HPDE6-E6E7 (cell line): Measurements from ENCODE around the gene ZCCHC17.
"Not testable (repeated sequence)": the region's sequence is repeated elsewhere in the genome, so short reads cannot be mapped to it uniquely, and the experiment has no call there.

Source experiments
- DNase-seq: peaks from one replicate; pipeline ENCODE4 v3.0.0; 2011; ENCODE audit warnings: missing footprints; ENCODE audit errors: extremely low spot score

Gene ZCCHC17

DNA sequence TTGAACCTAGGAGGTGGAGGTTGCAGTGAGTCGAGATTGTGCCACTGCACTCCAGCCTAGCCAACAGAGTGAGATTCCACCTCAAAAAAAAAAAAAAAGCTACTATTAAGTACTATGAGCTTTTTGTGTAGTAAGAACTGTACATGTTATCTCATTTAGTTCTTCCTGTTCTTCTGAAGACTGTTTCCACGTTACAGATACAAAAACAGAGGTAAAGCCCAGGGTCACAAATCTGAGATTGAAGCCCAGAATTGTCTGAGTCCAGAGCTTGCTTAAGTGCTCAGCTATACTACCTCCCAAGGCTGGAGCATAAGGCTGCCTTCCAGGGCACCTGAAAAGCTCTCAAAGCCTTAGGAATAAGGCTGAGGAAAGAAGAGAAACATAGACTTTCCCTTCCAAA lies 73.2 kb downstream of the ZCCHC17 start:
- DNase-seq = no peak

DNA sequence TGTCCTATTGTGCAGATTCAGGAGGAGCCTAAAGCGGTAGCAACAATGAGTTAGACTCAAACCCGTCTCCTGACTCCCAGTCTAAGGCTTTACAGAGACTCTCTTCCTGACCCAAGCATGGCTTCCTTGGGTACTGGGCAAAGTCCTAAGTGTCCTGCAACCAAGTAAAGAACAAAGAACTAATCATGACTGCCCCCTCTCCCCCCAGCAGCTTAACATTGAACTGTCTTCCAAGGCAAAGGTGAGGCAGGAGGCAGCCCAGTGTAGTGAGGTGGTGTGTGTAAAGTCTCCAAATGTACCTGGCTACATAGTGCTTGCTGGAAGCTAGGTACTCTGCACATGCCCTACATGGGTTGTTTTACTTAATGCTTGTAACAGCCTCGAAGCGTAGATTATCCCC lies 73.7 kb downstream of the ZCCHC17 start:
- no peak for DNase-seq

DNA sequence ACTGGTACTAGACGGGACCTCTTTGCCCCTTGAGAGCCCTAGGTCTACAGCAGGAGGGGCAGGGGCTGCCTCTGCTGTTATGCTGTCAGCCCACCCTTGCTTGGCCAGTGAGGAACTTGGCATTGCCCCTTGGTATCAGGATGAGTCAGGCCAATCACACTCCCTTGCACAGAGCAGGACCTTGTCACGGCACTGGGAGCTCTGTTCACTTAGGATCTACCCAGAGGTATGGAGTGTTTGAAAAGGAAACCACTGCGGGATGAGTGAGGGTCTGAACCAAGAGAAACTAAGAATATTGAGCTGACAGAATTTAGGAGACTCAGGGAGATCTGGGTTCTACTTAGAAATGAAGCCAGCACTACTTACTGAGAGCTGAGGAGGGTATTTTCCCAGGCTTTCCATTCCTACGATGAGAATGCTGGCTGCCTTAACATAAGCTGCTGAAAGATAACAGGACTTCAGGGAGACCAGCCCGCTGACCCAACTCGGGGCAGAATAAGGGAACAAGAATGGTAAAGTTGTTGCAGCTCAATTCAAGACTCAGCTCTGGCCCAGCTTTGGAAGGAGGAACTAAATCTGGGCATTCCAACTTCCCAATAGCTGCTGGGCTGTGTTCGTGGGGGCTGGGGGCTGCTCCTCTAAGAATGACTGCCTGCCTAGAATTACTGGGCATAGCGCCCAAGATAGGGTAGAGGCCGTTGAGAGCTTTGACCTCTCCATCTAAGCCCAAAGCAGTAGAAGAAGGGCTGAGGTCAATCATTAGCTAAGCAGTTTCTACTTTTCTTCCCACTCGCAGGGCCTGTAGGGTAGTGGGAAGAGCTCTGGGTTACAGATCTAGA lies 74.5 kb downstream of the ZCCHC17 start:
- DNase-seq = no peak

DNA sequence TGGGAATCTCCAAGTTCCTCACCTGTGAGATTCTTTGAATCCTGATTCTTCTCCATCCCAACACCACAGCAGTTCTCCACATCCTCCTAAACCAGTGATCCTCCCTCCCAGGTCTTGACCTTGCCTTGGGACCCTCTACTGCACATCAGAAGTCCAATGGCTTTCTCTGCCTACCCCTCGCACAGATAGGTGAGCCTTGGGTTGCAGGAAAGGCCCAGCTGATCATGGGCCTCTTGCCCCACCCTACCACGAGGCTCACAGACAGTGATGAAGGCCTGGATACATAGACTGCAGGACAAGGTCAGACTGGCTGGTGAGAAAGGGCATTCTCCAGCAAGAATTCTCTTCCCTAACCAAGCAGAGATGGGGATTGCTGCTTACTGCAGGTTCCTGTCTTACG lies 75.2 kb downstream of the ZCCHC17 start:
- no peak for DNase-seq

DNA sequence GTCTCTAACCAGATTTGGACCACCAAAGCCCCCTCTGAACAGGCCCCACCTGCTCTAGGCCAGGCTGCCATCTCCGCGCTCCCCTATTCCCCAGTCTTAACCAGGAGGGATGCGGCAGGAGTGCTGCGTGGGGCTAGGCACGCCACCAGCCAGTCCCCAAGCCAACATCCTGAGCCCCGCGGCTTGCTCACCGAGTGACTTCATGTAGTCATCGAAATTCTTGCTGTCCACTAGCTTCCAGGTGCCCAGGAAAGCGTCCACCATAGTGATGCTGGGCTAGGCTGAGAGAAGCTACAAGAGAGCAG lies 75.9 kb downstream of the ZCCHC17 start:
- DNase-seq = no peak

DNA sequence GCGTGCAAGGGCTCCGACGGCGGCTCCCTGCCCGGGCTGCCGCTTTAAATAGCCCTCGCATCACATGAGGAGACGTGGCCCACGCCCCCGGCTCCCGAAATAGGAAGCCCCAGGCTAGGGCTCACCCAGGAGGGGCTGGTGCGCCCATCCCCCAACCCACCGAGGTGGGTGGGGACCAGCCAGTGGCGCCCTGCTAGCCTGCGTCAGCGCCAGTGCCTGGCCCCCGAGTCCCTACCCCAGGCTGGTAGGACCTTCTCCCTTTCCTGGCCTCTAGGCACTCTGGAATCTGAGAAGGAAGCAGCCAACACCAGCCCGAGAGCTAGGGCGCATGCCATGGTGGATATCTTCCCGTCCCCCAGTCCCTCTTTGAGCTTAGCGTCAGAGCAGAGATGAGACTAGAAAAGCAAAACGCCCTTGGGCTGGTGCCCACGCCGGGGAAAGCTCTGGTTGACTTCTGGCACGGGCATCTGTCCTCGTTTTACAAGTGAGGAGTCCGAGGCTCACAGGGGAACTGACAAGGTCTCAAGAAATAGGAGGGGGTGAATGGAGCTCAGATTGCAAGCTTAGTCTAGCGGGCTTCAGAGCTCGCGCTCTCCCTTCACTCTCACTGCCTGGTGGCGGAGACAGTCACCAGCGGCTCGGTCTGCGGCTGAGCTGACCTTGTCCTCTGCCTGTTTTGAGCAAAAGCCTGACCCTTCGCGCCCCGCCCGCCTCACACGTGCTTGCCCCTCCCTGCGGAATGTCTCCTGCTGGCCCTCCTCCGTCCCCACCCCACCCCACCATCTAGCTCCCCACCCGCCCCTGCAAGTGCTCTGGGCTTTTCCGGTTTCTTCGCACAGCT lies 76.4 kb downstream of the ZCCHC17 start, which contains the start of gene FABP3:
FABP3 (minus strand) TSS at position 21 of the 841 bp plus-strand sequence. CDS start 62 bp downstream, outside the sequence.
- DNase-seq = no peak

DNA sequence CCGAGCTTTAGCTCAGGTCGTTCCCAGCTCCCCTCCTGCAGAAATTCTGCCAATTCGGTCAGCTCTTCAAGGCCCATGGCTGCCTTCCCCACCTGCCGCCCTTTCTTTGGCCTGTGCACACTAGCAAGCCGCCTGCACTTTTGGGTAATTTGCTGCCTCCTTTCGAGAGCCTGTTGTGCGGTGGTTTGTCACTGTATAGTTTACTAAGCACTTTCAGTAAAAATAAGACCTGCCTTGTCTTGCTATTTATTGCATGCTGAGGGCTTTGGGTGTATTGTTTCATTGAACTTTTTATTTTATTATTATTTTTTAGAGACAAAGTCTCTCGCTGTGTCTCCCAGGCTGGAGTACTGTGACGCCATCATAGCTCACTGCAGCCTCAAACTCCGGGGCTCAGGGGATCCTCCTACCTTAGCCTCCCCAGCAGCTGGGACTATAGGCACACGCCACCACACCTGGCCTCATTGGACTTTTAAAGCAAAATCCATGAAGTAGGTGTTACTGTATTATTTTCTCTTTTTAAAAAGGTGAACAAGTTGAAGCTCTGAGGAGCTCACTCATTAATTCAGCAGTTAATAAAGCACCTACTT lies 77.2 kb downstream of the ZCCHC17 start:
- no peak for DNase-seq

DNA sequence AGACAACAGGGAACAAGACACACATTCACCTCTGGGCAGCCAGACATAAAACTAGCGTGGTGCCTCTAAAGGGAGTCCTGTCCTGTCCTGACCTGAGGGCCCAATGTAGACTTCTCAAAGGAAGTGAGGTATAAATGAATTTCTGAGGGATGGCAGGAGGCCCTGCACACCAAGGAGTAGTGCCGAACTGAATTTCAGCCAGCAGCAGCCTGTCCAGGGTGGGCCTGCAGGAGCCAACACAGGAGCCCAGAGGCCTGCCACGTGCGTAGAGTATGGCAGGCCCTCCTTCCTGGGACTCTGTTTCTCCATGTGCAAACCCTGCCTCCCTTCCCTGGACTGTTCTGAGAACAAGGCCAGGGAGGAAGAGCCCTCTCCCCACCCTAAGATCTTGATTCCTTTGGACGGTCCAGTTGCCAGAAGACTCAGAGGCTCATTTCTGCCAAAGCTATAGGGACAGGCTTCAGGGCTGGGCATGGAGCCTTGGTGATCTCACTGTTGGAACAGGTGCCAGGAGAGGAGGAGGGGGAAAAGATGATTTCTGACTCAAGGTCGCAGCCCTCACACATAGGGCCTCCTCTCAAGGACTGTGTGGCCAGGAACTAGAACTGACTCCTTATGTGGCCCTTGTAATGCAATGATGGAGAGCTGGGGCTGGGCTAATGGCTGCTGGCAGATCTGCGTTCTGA lies 77.8 kb downstream of the ZCCHC17 start:
- DNase-seq = no peak

DNA sequence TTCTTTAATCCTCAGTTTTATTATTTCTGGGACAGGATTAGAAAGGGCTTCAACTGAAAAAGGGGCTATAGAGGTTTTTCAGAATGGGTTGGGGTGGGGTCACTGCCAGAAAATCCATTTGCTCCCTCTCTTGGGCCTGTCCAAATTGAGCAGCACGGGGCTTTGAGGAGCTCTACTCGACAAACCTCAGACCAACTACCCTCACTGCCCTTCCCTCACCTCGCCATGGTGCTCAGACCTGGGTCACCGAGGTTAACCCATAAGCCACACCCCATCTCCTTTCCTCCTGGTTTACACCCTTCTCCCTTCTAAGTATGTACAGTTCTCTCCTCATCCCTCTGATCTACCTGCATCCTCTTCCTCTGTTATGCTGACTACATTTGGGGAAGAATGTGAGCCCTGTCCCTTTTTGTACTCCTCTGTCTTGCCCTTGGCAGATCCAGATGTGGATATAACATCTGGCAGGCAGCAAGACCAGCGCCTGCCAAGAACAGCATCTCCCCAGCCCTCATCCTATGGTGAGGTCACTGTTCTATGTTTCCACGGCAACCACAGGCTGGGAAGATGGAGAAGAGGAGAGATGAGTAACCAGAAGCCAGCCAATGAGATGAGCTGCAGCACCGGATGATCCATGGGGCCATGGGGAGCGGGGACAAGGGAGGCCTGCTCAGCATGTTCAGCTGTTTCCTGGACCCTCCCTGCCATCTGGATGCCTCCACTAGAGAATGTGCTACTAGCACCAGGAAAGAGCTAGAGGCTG lies 79.7 kb downstream of the ZCCHC17 start:
- DNase-seq = peak; percentile 59

DNA sequence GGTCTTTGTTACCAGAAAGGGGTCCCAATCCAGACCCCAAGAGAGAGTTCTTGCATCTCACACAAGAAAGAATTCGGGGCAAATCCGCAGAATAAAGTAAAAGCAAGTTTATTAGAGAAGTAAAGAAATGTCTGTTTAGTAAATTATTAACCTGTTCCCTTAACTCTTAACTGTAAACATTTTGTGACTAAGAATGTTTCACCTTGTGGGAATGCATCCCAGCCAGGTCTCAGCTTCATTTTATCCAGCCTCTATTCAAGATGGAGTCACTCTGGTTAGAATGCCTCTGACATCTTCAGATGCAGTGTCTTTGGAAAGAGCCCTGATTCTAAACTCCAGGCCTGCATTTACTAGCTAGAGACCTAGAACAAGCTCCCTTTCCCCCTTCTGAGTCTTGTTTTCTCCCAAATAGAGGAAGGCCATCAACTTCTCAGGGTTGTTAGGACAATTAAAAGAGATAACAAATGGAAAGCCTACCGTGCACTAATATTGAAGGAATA lies 80.6 kb downstream of the ZCCHC17 start:
- DNase-seq = no peak

DNA sequence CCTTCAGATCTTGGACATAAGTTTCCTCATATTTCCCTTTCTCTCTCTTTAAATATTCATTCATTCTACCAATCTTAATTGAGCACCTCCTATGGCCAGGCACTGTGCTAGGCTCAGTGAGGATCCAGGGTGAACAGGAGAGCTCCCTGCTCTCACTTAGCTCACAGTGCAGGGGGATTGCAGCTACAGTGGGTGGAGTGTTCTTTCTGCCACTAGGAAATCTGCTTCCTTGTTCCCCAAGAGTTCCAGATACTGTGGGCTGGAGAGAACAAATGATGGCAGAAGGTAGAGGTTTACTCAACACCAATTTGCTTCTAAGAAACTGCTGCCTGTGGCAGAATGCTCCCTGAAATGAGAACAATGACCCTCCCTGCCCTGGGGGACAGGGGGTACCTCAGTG lies 81.2 kb downstream of the ZCCHC17 start:
- no peak for DNase-seq

DNA sequence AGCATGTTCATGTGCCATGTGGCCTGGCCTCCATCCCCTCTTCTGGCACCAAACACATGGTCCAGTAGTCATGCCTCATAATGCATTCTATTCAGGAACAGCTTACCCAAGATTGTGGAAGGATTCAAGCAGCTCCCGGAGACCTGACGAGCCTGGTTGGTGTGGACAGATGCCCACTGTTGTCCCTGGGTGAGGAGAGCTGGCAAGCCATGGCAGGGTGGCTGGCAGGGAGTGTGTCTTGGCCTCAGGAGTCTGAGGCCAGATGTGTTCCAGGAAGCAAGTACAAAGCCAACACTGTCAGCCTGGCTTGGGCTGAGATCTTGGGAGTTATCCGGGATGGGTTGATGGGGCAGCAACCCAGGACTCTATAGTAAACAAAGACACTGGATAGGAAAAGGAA lies 83.3 kb downstream of the ZCCHC17 start:
- no peak for DNase-seq

DNA sequence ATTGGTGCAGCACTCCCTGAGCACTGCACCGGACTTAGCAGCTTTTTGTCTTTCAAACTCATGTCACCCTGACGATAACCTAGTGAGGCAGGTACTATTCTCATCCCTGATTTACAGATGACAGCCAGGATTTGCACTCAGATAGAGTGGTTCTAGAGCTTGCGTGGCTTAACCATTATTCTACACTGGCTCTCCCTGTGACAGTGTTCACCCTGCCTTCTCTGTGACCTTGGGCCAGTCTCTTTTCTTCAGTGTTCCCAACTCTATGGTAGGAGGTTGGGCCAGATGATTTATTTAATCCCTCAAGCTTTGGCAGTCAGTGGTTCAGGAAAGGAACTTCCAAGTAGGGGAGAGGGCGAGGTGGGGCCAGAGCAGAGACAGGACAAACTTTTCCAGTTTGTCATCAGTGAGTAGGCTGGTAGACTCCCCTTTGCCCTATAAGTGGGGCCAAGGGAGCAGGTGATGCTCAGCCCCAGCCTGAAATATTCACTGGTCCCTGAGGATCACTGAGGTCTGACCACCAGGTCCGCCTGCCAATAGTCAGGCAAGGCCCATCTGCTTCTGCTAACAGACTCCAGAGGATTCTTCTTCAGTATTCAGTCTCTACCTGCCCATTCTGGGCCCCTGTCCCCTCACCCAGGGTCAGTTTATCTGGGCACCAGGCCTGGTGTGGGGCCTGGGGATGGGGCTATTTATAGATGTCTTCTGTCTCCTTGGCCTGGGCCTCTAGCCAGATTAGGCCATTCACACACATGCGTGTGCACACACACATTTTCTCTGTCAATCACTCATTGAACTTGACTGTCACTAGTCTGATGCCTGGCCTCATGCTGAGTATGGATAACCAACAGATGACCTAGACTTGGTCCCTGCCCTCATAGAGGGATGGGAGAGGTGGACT lies 84.8 kb downstream of the ZCCHC17 start:
- no peak for DNase-seq

DNA sequence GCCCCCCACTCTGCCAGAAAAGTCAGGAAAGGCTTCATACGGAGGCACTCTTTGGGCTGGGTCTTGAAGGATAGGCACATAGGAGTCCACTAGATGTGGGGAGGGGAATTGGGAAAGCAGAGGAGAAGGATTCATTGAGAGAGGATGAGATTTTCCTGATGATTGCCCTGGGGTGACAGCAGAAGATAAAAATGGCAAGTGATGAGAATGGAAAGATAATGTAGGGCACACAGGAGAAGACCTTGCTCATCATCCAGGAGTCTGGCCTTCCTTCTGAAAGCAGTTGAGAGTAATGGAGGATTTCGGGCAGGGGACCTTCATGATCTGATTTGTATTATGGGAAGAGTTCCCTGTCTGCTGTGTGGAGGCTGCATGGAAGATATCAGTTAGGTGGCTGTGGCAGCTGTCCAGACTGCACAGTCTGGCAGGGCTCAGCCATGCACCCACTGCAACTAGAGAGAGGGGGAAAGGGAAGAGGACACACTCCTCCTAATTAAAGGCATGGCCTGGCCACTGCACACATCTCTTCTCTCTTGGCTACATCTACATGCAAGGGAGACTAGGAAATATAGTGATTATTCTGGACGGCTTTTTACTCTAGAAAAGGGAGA lies 85.7 kb downstream of the ZCCHC17 start:
- no peak for DNase-seq

DNA sequence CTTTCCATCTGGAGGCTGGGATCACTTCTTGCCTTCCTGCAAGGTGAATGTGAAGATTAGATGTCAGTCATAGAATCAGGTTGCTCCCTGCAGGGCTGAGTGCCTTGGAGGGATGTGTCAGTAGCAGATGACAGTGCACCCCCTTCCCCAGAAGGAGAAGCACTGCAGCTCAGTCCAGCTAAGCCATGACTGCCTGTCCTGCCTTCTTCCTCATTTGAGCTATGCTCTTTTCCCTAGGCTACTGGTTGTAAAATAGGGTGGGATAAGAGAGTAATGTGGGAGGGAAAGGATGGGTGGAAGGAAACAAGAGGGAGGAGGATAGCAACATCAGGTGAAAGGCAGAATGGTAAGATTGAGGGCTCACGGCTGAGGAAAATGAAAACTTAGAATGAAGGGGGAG lies 87.1 kb downstream of the ZCCHC17 start:
- DNase-seq = no peak

DNA sequence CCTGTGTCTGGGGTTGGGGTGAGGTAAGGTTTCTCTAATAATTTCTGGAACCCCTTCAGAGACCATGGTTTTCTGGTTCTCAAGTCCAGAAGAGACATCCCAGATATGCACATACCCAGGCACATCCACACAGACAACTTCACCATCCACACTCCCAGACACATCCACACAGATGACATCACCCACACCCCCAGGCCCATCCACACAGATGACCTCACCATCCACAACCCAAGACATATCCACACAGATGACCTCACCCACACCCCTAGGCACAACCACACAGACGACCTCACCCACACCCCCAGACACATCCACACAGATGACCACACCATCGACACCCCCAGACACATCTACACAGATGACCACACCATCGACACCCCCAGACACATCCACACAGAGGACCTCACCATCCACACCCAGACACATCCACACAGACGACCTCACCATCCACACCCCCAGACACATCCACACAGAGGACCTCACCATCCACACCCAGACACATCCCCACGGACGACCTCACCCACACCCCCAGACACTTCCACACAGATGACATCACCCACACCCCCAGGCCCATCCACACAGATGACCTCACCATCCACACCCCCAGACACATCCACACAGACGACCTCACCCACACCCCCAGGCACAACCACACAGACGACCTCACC lies 89.9 kb downstream of the ZCCHC17 start:
- DNase-seq = not testable (repeated sequence)

DNA sequence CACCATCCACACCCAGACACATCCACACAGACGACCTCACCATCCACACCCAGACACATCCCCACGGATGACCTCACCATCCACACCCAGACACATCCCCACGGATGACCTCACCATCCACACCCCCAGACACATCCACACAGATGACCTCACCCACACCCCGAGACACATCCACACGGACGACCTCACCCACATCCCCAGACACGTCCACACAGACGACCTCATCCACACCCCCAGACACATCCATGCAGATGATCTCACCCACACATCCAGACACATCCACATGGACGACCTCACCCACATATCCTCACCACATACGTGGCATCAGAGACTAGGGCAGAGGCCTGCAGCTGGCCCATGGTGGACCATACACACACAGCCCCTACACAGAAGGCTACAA lies 90.8 kb downstream of the ZCCHC17 start:
- DNase-seq = no peak

DNA sequence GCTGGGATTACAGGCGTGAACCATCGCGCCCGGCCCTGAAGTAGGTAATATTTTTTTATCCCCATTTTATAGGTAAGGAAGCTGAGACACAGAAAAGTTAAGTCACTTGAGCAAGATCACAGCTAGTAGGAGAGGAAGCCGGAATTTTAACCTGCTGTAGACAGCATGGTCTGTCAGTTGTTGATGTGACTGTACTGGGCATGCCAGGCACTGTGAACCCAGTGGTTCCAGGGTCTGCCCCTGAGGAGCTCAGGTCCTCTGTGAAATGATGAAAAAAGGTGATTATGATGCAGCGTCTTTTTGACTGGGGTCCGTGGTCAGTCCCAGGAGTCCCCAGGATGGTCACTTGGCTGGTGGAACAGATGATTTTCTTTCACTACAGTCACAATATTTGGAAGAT lies 92.8 kb downstream of the ZCCHC17 start:
- no peak for DNase-seq

DNA sequence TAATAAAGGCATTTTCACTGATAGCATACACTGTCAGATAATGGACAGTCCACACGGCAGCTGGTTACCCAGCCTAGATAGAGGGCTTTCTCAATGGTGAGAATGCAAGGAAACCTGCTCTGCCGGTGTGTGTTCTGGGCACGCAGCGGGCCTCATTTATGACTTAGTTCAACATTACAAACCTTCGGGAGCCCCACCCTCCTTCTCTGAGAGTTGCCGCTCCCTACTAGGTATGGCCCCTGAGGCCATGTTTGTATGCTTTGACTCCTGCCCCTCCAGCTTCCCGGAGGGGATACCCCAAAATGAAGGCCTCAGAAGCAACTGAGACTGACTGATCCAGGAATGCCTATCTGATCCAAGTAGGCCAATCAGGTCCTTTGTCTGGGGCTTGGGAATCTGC lies 93.2 kb downstream of the ZCCHC17 start:
- peak; percentile 67 for DNase-seq
